PC-3 (cell line): ENCODE data around the gene TLR3.

Experiments used
- EZH2 ChIP-seq: fragments of 300-600 bp; sonication (generic); IDR thresholded peaks from one replicate; pipeline ENCODE4 v1.6.1; 2017; ENCODE audit warnings: antibody characterized with exemption, mild to moderate bottlenecking, low read length; ENCODE audit not compliant: unreplicated experiment
- EZH2phosphoT487 ChIP-seq: fragments of 300-600 bp; sonication (generic); IDR thresholded peaks from 2 replicates; pipeline ENCODE4 v1.6.1; 2018; ENCODE audit warnings: mild to moderate bottlenecking, antibody characterized with exemption, low read length, borderline replicate concordance
- TF ChIP-seq, protein P1 (sequence below): fragments of 300-600 bp; sonication (generic); conservative IDR thresholded peaks from 2 replicates; pipeline ENCODE4 v1.5.1; 2017; ENCODE audit warnings: antibody characterized with exemption, low read depth, mild to moderate bottlenecking, low read length

DNA sequence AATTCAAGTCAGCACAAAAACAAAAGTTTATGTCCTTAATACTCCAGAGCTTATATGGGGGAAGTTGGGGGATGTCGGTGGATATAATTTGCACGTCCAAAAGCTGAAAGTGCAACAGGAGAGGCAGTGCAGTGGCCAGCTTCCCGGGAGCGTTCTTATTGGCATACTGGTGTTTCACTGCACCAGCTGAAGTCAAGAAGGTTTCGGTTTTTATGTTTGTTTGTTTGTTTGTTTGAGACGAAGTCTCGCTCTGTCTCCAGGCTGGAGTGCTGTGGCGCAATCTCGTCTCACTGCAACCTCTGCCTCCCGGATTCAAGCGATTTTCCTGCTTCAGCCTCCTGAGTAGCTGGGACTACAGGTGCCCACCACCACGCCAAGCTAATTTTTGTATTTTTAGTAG, 28.6 kb upstream of the TLR3 start:
- TF ChIP-seq, protein P1, sequence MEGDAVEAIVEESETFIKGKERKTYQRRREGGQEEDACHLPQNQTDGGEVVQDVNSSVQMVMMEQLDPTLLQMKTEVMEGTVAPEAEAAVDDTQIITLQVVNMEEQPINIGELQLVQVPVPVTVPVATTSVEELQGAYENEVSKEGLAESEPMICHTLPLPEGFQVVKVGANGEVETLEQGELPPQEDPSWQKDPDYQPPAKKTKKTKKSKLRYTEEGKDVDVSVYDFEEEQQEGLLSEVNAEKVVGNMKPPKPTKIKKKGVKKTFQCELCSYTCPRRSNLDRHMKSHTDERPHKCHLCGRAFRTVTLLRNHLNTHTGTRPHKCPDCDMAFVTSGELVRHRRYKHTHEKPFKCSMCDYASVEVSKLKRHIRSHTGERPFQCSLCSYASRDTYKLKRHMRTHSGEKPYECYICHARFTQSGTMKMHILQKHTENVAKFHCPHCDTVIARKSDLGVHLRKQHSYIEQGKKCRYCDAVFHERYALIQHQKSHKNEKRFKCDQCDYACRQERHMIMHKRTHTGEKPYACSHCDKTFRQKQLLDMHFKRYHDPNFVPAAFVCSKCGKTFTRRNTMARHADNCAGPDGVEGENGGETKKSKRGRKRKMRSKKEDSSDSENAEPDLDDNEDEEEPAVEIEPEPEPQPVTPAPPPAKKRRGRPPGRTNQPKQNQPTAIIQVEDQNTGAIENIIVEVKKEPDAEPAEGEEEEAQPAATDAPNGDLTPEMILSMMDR, result no peak
- TF ChIP-seq EZH2phosphoT487 (no peak), EZH2 (no peak)
